HG03520 (cell line): Measurements from ENCODE around the gene HSPE1.
A peak's percentile ranks its signal among the peaks of the same experiment; 100 is the strongest.
"Not testable (repeated sequence)": the region's sequence is repeated elsewhere in the genome, so short reads cannot be mapped to it uniquely, and the experiment has no call there.

Experiments
- ATAC-seq: cut with Tn5 transposase; IDR thresholded peaks from one replicate; pipeline ENCODE4 v1.9.1; 2021; ENCODE audit warnings: mild to moderate bottlenecking, moderate library complexity; ENCODE audit not compliant: unreplicated experiment

Gene HSPE1

DNA sequence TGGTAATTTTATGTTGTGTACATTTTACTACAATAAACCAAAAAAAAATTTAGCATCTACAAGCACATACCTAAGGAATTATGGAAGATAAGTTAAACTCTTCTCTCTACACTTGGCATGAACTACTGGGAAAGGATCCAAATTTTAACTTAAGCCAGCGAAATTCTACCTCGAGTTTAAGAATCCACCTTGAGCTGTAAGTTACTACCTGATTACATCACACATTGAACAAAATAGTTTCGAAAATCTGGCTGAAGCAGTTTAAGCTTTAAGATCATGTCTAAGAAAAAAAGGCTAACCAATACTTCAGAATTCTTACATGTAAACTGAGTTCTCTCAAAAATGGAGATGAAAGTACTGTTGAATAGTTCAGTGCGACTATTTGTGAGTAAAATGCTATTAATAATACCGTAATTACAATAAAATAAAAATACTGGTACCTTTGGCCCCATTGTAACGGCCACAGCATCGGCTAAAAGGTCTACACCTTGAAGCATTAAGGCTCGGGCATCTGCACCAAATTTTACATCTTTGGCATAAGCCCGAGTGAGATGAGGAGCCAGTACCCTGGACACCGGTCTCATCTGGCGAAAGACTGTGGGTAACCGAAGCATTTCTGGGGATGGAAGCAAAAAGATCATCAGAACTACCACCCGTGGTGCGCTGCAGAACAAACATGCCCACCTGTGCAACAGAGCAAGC lies 1.8 kb upstream of the HSPE1 start:
- ATAC-seq: no peak

DNA sequence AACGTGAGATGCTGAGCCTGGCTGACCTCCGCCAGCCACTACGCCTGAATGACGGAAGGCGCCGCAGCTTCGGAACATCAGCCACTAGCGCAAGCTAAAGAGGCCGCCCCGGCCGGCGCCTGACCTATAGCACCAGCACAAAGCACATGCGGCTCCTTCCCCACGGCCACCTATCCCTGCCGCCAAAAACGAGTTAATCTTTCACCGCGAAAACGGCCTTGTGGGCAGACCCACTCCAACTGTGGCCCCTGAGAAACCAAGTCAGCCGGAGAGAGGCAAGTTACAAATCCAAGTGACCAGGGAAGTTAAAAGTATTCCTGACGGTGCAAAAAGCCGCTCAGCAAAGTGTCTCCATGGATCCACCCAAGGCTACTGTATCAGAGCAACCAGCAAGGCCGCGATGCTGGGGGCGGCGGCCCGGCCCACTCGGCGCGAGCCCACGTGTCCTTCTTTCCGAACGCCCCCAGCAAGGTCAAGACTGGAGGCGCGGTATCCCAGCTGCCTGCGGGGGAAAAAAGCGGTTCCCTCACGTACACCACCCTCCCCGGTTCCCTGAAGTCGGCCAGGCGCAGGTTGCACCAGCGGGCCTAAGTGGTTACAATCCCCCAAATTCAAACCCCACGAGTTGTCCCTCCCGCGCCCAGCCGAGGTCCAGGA lies 1.1 kb upstream of the HSPE1 start:
- peak; percentile 27 for ATAC-seq

- peak; percentile 3 for ATAC-seq
These were observed 438 bp downstream of the HSPE1 start for GRCh38 chr2:197500503-197501131.

DNA sequence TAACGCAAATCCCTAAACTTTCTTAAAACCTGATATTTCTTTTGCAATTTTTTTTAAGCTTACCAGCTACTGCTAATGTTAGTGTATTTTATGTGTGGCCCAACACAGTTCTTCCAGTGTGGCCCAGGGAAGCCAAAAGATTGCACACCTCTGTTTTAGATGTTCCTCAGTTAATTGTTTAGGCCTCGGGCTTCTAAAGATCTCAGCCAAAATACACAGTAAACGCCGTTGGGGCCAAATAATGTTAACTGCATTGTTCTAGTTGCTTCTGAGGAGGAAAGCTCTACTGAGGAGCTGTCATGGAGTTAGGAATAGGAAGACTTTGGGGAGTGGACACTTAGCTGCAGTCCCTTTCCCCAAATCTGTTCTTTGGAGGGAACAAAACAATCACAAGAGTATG lies 2.0 kb downstream of the HSPE1 start:
- no peak for ATAC-seq

- no peak for ATAC-seq
These were observed 2.5 kb downstream of the HSPE1 start for GRCh38 chr2:197502685-197503084.

GRCh38 chr2:197504000-197504399 lies 3.8 kb downstream of the HSPE1 start:
- ATAC-seq: no peak

DNA sequence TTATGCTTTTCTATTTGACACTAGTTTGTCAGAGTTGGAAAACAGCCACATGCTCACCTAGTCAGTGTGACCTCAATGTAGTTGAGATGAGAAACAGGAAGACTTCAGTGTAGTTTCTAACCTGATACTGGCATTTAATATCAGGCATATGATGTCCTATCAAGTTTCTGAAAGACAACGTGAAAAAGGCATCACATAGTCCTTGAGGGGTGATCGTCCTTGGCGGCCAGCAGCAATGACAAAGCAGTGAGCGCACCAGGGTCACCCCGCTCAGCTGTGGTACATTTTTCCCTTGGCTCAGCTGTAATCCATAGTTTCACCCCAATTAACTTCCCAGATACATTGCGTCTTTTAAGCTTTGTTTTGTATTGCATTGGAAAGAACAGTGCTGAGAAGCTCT lies 4.3 kb downstream of the HSPE1 start:
- no peak for ATAC-seq

GRCh38 chr2:197506658-197507057 lies 6.5 kb downstream of the HSPE1 start:
- no peak for ATAC-seq

- ATAC-seq: no peak
These were observed 13.7 kb downstream of the HSPE1 start for GRCh38 chr2:197513915-197514314.

DNA sequence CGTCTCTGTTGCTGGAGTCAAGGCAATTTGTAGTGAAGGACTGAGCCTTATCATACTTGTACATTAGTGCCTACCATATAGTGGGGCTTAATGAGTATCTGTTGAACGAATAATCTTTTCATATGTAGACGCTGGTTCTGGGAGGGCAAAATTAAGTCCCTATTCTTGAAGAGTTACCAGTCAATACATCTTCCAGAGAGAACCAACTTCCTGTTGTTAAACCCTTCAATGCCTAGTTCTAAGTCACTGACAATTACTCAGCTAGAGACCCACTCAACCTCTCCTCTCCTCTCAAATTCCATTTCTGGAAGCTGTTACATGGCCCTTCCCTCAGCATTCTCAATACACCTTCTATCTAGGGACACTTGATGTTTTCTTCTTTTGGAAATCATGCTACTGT lies 14.6 kb downstream of the HSPE1 start:
- ATAC-seq: no peak

DNA sequence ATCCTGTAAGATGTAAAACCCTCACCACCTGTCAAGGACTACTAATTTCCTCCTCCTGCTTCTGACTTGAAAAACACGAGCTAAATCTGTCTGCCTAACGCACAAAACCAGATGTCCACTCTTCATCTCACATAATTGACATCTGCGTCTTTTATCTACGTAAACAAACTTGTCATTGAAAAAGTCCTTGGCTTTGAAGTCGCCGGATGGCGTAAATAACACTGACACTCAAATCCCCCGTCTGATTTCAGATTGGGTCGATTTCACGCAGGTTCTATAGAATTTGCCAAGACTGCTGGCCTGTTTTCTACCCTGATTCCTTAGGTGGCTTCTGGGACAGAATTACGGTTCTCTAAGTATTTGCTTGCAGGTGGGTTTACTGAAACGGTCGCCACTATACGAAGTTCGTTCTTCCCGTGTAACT lies 15.1 kb downstream of the HSPE1 start:
- ATAC-seq: no peak

- peak; percentile 92 for ATAC-seq
These were observed 15.7 kb downstream of the HSPE1 start, which contains the start of gene MOB4 for GRCh38 chr2:197515739-197516392. TSS of gene MOB4 (plus strand) at chr2:197516066. CDS start at chr2:197516087, 21 bp downstream.

- no peak for ATAC-seq
These were observed 16.2 kb downstream of the HSPE1 start for GRCh38 chr2:197516393-197516761.

DNA sequence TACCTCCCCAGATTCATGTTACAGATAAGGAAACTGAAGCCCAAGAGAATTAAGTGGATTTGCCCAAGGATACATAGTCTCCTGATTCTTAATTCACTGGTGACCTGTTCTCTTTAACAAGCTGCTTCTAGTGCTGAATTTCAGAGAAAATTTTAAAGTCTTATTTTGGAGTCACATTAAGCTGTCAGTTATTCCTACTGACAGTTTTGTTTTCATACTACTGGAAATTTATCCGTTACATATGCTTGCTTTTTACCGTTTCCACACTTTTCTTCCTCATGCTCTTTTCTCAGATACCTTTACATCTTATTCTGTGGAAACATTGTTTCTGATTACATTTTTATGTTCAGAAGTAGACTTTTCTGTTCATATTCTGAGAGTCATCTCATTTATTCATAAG lies 17.0 kb downstream of the HSPE1 start:
- no peak for ATAC-seq

GRCh38 chr2:197538412-197538811 lies 38.2 kb downstream of the HSPE1 start:
- no peak for ATAC-seq

DNA sequence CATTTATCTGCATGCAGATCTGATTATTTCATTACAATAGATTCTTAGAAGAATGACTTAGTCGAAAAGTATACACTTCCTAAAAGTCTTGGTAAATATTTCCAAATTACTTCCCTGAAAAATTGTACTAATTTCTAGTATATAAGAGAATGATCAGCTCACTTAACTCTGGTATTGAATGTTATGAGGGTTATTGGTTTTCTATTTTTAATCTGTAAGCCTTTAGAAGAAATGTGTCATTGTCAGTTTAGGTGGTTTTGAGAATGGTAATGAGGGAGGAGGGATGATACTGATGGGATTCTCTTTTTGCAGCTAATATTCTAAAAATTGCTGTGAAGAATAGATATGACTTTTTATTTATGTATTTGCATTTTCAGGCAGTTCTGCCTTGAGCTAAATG lies 39.6 kb downstream of the HSPE1 start:
- no peak for ATAC-seq

- ATAC-seq: no peak
These were observed 43.0 kb downstream of the HSPE1 start for GRCh38 chr2:197543206-197543605.

GRCh38 chr2:197547163-197547900 lies 47.2 kb downstream of the HSPE1 start:
- ATAC-seq: no peak

- ATAC-seq: no peak
These were observed 48.4 kb downstream of the HSPE1 start for GRCh38 chr2:197548582-197548981.

DNA sequence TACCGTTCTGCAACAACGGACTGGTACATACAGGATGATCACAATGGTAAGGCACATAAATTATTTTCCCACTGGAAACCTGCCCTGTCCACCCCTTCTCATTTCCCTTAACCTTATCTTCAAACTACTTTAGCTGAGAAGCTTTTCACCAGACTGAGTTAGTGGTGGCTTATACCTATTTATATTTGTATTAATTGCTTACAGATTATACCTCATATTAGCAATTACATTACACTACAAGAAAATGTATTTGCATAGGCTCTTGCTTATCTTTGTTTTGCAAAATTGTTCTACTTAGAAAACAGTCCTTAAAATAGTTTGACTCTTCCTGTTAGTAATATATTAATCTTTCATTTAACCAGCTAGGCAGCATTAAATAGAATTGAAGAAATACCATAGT lies 51.1 kb downstream of the HSPE1 start:
- ATAC-seq: not testable (repeated sequence)
